HG03432 (cell line): Measurements from ENCODE around the gene TNN.

Experiments
- ATAC-seq: cut with Tn5 transposase; IDR thresholded peaks from one replicate; pipeline ENCODE4 v1.9.1; 2021; ENCODE audit warnings: mild to moderate bottlenecking, moderate library complexity; ENCODE audit not compliant: unreplicated experiment

TNN gene

GRCh38 chr1:175172503-175172902 is 104.9 kb downstream of the TNN start:
- no peak for ATAC-seq

- ATAC-seq: no peak
Measured at GRCh38 chr1:175173531-175173930, 105.9 kb downstream of the TNN start.

DNA sequence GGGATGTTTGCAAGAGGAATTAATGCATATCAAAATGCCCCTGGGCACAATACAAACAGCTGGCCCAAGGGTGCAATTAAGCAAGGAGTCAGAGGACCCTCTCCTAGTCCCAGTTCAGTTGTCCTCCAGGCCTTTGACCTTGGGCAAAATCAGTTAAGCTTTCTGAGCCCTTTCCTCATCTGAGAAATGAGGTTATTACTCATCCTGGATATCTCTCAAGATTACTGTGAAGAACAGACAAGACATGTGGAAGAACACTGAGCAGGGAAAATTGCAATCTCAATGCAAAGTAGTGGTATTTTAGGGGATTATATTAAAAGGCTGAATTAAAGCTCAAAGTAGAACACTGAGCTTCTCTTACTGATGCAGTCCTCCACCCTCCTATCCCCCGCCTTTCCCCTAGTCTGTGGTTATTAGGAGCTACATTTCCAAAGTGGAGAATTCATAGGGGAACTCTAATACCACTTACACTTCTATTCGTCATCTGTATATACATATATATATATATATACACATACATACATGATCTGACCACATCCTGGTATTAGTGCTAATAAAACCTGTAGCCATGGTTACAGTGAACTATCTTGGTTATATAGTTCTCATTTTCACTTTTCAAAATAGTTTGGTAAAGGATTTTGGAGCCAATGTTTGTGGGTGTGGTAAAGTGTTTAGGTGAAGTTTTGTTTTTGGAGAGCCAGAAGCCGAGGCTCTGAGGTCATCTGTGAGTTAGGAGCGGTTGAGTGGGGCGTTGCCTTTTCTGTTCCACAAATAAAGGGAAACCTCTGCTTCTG is 106.9 kb downstream of the TNN start:
- peak; percentile 85 for ATAC-seq

- ATAC-seq: no peak
Measured at GRCh38 chr1:175176246-175176645, 108.6 kb downstream of the TNN start.

DNA sequence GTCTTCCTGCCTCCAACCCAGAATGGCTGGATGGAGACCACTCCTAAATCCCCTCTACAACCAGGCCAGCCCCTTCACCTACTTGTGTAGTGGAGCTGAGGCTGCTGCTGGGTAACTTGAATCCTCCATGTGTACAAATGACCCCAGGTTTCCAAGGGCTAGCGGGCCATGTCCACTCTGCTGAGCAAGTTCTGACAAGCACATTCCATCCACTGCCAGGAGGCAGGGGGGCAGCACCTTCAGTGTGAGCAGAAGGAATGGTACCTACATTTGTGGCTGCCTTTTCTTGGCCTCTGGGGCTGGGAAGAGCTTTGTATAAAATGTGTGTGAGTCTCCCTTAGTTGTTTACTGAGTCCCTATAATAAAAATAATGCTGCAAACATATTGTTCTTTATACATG is 110.4 kb downstream of the TNN start:
- ATAC-seq: no peak

GRCh38 chr1:175178456-175178855 is 110.8 kb downstream of the TNN start:
- no peak for ATAC-seq

DNA sequence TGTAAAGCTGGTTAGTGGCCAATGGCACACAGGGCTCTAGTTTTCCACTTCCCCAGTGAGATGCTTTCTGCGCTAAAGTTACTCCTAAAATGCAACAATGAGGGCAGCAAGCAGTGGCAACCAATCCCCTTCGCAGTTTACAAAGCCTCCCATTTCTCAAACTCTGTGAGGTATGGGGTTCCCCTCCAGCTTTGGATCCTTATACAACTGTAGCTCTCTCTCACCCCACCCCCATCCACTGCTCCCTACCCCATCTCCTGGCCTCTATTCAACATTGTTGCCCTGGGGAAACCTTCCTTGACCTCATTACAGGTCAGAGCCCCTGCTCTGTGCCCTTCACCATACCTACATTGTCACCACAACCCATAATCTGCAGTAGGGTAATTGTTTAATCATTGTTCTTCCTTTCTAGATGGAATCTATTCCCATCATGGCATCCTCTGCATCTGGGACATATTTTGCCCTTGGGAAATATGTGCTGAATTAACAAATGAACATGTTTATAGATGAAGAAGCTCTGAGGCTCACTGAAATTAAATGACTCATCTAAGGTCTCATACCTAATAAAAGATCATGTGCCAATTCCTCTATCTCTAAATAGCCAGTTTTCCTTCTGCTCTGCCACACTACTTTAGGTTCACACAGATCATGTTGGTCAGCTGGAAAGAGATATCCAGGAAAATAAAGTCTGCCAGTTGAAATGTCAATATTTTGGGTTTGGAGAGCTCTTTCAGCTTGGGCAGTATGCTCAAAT is 112.4 kb downstream of the TNN start:
- ATAC-seq: no peak

DNA sequence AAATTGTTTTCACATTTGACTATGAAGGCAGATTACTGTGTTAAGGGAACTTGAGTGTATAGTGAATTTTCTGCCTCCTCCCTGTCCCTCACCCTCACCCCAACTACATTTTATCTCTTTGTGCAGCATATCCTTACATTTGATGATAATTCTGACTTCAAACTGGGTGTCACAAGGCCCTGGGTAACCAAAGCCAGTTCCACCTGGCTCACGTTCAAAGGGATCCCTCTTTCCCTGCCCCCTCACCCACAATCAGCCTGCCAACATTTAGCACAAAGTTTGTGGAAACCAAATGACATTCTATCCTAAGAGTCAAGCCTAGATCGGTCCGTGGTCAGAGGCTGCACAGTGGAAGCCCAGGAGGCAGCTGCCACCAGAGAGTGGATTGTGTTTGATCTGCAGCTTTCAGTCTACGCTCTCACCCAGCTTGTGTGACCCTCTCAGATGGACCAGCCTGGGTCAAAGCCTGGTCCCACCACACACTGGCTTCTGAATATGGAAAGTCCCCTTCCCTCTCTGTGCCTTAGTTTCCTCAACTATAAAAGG is 114.6 kb downstream of the TNN start:
- no peak for ATAC-seq

DNA sequence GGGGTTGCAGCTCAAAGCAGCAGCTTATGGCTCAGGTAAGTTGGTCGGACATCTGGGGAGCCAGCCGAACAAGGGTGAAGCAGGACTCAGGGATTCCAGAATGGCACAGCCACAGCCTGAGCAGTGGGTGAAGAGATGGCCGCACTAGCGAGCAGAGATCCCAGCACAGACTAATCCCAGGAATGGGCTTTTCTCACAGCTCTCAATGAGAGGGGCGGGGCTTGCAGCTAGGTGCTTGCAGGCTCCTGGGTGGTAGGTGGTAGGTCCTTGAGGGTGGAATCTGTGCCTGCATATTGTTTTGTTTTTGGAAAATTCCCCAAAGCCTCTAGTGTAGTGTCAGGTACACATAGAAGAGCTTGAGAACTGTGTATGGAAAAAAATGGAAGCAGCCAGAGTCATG is 116.0 kb downstream of the TNN start:
- no peak for ATAC-seq

DNA sequence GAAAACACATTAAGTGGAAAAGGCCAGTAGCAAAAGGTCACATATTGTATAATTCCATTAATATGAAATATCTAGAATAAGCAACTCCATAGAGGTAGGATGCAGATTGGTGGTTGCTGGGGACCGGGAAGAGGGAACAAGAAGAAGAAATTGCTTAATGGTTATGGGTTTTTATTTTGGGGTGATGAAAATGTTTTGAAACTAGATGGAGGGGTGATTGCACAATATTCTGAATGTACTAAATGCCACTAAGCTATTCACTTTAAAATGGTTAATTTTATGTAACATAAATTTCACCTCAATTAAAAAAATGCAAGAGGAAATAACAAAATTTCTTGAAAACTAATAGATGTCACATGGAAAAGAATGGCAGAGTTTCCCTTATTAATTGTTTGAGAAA is 118.3 kb downstream of the TNN start:
- ATAC-seq: no peak

- no peak for ATAC-seq
Measured at GRCh38 chr1:175186433-175187160, 119.0 kb downstream of the TNN start.

DNA sequence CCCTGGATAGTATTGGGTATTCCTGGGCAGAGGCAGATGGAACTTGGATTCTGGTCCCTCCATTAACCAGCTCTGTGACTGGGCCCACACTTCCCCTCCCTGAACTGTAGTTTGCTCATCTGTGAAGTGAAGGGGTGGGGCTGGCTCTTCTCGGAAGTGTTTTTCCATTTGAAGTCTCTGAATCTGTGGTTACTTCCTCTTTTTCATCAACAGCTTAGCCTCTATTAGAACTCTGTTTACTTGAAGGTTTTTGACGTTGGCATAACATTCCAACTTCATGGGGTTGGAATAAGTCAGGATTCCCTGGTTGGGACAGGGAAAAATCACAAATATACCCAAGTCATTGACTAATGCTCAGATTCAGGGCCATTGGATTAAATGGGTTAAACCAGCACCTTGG is 121.3 kb downstream of the TNN start:
- ATAC-seq: peak; percentile 65

DNA sequence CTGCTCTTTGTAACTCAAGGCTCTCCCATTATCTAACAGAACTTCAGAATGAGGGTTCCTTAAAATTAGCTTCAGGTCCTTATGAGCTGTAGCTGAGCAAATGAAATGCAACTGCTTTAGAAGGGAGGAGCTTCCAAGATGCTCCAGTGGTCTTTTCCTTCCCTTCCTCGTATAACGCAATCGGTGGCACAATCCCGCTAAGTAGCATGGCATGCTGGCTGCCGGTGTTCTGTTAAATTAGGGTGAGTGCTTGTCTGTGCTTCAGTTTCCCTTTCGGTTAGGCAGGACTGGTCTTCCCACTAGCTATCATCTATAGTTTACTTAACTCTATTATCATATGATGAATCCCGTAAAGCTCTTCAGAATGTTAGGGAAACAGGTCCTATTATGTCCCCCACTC is 124.0 kb downstream of the TNN start:
- ATAC-seq: no peak

DNA sequence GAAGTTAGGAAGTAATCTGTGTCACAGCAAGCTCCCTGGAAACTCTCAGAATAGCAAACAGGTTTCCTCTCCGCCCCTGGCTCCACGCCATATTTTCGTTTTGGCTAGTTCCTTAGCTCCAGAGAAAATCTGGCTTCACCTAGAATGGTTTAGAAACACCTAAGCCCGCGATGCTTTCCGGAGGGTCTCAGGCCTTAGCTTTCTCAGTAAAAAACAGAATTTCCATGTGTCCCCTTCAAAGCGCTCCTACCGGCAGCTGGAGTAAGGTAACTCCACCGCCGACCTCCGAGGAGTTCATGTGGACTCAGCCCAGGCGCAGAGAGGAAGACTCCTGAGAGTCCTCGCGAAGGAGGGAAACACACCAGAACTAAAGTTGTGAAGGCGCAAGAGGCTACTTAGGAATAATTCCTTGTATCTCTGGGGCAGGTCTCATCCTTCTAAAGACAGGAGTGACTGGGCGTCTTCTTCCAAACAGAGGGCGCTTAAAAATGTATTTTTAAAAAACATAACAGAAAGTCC is 124.5 kb downstream of the TNN start:
- peak; percentile 18 for ATAC-seq

DNA sequence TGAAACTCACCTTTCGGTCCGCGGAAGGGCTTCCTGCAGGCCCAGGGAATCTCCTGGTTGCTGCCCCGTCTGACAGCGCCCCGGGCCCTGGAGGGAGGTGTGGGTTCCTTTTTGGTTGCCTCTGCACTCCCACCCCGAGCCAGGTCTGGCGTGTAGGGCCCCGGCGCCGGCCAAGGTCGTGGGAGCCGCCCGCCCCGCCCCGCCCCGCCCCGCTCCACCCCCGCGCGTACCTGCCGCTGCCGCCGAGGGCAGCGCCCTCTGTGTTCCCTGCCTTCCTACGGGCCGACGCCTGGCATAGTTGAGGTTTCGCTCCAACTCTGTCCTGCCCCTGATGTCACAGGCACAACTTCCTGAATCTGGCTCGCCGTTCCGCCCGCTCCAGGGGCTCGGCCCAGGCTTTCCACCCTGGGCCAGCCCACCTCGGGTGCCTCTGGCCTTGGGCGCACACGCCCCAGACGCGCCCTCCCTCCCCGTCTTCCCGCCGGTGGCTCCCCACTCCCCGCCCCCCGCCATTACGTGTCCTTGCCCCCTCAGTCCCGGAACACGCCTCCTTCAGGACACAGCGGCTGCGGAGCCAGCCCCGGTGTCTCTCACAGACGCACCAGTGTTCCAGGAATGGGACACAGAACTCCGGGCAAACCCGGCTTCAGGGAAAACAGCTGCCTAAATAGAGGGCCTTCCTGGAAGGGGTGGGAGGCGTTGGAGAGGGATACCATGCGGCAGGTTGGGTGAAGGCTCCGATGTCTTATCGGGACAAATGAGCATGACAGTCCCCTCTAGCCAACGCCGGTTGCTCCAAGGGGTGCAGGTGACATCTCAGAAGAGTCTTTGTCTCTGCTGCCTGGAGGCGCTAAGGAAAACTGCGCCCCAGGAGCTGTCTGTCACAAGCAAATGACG is 125.2 kb downstream of the TNN start, which contains the start of gene KIAA0040:
TSS of gene KIAA0040 (minus strand) at position 147 of the 897 bp plus-strand sequence. CDS start 31,763 bp downstream, outside the sequence.
- ATAC-seq: peak; percentile 70

DNA sequence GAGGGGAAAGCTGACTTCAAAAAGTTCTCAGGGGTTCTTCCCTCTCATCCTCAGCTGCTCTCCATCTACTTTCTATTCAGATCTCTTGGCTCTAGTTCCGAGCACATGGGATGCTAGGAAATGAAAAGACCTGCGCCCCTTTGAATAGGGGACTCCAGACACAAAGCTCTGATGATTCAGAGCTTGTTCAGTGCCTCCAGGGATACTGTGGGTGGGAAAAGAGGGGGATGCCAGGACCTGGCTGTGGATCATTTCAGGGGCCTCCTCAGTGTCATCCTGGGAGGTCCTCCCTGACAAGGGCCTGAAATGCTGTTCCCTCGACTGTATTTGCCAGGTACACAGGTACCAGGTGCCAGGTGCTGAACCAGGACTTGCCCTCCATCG is 125.9 kb downstream of the TNN start:
- no peak for ATAC-seq

DNA sequence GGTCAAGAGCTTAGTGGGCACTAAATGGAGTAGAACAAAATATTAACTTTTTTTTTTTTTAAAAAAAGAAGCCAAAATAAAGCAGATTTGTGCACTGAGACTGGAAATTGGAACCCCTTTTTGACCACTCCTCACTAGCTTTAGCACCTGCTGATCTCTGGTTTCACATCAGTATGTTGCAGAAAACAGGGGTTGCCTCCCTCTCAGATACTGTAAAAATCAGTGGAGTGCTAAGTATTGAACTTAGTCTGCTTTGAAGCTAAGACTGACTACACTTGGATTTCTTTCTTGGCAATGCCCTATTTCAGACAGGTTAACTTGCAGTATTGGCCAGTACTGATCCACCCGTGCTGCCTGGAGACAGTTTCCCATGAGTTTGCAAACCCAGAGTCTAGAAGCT is 127.6 kb downstream of the TNN start:
- ATAC-seq: no peak

- ATAC-seq: no peak
Measured at GRCh38 chr1:175195798-175196197, 128.2 kb downstream of the TNN start.

- no peak for ATAC-seq
Measured at GRCh38 chr1:175197531-175197930, 129.9 kb downstream of the TNN start.
